Renal cortex interstitium (tissue), 11 donors: Measurements from ENCODE around the gene FCMR. TPM values are rescaled to one million over a fixed set of nuclear protein-coding genes. Genes with fewer than 3 reads are reported as not detected.
A peak's percentile ranks its signal among the peaks of the same experiment; 100 is the strongest.

Experiments
- DNase-seq, 11 donors: peaks; one replicate each; pipeline ENCODE4 v3.0.0-alpha.2; 2013; ENCODE audit warnings: low read depth in 9 of 11, low spot score in 4 of 11; ENCODE audit errors: extremely low read depth in 1 of 11
- polyA plus RNA-seq, 3 donors: library from polyadenylated mRNA; unstranded; fragments of 120-200 nt; gene quantifications; one replicate each; pipeline ENCODE4 v1.2.1, GENCODE V29; 2013; ENCODE audit not compliant: insufficient read length in 3 of 3

FCMR gene
- polyA plus RNA-seq, 3 donors, result 1.6 to 1.8 (median 1.7) TPM

DNA sequence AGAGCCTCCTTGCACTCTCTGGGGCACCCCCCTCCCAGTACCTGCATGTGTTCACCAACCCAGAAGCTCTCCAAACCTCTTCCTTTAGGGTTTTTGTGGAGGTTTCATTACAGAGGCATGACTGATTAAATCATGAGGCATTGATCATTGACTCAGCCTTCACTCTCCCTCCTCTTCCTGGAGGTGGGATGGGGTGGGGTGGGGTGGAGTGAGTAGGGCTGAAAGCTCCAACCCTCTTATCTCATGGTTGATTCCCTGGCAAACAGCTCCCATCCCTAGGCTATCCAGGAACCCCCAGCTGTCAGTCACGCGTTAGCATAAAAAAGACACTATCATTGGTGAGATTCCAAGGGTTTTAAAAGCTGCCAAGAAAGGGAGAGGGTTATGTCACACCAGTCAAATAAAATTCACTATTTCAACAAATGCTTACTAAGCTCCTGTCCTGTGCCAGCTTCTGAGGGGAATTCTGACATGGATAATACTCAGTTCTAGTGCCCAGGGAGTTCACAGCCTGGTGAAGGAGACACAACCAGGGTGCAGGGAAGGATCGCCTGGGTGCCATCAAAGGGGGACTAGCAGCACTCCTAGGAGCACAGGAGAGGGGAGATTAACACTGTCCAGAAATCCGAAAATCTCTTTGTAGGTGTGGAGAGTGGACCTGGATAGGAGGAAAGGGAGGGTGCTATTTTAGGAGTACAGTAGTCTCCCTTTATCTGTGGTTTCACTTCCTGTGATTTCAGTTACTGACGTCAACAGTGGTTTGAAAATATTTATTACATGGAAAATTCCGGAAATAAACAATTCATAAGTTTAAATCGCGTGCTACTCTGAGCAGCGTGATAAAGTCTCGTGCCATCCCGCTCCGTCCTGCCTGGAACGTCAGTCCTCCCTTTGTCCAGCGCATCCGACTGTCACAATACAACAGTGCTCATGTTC is 31.3 kb downstream of the FCMR start:
- no peak for DNase-seq

DNA sequence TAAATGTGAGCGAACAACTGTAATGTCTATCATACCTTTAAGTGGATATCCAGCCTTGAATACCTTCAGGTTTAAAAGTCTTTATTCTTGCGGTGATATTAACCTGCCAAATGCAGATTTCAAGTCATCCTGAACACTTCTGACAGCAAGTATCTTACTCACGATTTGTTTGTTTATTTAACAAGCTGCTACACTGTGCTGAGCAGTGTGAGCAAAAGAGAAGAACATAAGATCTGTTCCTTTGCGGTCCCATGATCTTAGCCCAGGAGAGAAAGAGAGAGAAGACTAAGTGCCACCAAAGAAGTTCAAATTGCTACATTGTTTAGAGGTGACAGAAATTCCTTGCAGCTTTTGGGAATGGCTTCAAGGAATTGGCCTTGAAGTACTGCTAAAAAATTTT is 34.0 kb downstream of the FCMR start:
- DNase-seq, result no peak

DNA sequence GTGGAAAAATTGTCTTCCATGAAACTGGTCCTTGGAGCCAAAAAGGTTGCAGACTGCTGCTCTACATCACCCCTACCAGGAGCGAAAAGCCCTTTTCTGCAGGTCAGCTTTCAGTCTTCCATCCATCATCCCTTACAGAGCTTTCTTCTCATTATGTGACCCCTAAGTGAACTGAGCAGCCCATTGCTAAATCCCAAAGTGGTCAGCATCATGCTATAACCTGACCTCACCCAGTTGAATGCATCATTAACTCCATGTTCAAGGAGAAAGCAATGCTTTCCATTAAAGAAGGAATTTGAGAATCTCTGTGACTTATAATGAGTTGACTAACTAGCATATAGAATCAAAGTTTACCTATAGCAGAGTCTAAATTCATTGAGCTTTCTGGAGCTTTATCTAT is 34.9 kb downstream of the FCMR start:
- no peak for DNase-seq

DNA sequence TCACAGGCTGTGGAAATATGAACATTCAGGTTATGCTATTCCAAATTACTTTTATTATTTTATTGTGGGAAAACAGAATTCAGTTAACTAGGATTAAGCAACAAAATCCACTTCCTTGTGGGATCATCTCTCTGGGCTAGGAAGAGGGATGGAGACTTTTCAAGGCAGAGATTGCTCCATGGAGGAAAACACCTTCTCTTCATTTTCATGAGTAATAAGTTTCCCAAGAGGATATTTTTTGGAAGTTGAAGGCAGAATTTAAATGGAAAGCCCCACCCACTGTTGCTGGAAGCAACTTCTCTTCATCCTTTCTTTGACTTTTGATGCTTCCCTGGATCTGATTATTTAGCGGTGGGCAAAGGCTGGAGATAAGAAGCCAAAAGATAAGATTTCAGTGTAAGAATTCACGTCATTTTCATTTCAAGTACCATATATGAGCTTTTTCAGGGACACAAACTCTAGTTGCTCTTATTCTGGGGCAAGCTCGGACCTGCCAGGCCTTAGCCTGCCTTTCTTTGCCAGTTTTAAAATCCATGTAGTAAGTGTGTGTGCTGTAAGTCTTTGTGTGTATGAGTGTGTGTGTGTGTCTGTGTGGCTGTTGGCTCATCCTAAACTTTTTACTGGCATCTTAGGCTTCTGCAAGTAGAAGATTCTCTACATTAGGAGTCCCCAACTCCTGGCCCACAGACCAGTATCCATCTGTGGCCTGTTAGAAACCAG is 36.2 kb downstream of the FCMR start:
- no peak for DNase-seq

DNA sequence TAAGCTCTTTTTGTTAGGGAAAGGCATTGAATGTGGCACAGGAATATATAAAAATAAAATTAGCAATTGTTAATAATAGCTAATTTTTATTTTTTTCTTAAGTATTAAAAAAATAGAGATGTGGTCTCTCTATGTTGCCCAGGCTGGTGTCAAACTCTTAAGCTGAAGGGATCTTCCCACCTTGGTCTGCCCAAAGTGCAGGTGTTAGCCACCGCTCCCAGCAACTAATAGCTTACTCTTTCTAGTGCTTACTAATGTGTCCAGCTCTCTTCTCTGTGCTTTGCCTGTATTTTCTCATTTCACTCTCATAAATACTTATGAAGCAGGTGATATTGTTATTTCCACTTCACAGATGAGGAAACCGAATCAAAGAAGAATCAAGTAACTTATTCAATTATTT is 37.9 kb downstream of the FCMR start:
- no peak for DNase-seq

DNA sequence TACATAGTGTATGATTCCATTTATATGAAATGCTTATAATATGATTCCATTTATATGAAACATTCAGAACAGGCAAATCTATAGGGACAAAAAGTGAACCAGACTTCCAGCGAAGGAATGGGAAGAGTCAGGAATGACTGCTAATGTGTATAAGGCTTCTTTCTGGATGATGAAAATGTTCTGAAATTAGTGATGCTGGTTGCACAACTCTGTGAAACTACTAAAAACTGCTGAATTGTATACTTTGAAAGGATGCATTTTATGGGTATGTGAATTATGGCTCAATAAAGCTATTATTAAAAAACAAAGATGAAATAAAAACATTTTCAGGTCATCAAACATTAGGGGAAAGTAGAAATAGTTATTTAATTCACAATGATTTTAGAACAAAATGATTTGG is 38.6 kb downstream of the FCMR start:
- DNase-seq, result no peak

DNA sequence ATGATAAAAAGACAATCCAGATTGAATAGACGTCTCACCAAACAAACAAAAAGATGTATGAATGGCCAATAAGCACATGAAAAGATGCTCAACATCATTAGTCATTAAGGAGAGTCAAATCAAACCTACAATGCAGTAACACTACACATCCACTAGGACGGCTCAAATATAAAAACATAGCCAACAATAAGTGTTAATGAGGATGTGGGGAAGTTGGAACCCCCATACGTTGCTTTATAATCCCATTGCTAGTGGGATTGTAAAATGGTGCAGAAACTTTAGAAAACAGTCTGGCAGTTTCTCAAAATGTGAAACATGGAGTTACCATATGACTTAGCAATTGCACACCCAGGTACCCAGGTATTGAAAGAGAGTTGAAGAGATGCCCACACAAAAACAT is 39.2 kb downstream of the FCMR start:
- DNase-seq, result no peak

DNA sequence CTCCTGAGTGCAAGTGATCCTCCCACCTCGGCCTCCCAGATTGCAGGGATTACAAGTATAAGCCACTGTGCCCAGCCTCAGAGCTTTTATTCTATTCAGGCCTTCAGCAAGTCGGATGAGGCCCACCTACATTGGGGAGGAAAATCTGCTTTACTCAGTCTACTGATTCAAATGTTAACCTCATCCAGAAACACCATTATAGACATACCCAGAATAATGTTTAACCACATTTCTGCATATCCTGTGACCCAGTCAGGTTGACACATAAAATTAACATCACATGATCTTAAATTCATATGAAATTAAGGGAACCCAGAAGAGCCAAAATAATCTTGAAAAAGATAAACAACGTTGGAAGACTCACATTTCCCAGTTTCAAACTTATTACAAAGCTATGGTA is 41.4 kb downstream of the FCMR start:
- no peak for DNase-seq

DNA sequence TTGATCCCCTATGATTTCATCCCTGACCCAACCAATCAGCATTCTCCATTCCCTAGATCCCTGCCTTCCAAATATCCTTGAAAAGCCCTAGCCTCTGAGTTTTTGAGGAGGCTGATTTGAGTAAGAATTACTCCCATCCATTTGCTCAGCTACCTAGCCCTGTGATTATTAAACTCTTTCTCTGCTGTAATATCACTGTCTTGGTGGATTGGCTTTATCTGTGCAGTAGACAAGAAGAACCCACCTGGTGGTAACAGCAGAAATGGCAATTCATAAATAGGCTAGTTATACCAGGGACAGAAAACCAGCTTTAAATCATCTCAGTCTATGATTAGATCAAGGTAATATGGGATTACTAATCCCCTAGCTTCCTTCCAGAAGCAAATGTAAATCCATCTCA is 43.3 kb downstream of the FCMR start:
- no peak for DNase-seq

DNA sequence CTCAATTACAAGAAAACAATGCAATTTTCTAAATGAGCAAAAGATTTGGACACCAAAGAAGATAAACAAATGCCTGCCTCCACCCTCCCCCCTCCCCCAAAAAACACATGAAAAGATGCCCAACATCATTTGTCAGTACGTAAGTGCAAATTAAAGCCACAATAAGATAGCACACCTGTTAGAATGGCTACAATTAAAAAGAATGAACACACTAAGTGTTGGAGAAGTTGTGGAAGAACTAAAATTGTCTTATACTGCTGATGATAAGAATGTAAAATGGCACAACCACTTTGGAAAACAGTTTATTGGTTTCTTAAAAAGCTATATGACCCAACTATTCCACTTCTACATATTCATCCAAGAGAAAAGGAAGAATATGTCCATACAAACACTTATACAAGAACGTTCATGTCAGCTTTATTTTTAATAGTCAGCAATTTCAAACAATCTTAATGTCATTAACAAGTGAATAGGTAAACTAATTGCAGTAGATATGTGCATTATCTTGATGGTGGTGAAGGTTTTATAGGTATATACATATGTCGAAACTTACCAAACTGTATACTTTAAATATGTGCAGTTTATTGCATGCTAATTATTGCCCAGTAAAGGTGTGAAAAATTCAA is 45.9 kb downstream of the FCMR start:
- no peak for DNase-seq

DNA sequence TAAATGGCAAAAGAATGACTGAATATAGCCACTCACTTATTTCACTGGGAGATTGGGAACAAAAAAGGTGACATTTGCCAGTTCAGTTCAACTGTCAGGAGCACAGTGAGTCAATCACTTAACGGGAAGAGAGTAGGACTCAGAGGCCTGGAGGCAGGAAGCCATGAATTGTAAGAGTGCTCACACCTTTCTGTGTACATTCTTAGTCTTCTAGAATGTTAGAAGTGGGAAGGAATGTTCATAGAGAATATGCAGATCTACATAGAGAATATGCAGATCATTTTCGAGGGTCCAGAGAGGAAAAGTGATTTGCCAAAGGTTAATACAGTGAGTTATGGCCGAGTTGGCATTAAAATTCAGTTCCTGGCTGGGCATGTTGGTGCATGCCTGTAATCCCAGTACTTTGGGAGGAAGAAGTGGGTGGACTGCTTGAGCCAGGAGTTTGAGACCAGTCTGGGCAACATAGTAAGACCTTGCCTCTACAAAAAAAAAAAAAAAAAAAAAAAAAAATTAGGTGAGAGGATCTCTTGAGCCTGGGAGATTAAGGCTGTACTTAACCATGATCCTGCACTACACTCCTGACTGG is 48.0 kb downstream of the FCMR start:
- no peak for DNase-seq

DNA sequence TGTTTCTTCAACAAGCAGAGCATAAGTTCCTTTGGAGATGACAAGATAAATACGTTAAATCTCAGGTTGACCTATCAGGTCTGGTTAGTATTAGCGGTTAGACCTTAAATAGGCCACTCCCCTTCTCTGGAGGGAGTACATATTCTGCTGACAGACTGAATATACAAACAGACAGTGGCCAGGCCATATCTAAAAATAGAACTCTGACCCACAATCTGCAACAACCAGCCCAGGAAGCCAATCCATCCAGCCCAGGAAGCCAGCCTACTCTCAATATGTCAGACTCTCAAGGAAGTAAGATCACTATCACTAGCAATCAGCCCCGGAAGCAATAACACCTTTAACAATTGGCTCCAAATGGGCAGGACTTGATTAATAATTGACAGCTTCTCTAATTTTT is 49.6 kb downstream of the FCMR start:
- DNase-seq, result no peak

DNA sequence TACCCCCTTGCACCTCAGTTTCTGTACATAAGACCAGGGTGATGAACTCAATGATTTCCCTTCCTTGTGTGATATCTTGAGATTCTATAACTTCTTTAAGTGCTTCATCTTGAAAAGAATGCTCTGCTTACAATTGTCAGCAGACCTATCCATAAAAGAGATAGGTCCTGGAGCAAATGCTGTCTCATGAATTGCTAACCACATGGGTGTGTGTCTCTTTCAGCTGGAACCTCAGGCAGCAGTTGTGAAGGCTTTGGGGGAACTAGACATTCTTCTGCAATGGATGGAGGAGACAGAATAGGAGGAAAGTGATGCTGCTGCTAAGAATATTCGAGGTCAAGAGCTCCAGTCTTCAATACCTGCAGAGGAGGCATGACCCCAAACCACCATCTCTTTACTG is 53.5 kb downstream of the FCMR start:
- no peak for DNase-seq

DNA sequence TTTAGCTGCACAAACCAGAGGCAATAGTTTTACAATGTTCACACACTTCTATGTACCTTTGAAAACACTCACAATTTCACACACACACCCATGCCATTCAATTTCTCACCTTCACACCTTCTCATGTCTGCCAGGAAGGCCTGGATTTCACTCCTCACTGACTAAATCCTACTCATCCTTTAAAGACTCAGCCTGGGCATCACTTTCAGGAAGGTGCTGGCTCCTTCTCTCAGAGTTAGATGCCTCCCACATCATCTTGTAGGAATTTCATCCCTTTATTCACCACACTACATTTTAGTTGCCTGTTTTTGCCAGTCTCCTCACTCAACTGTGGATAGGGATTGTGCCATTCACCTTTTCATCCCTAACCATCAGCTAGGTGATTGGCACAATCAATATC is 54.0 kb downstream of the FCMR start:
- DNase-seq, result no peak

DNA sequence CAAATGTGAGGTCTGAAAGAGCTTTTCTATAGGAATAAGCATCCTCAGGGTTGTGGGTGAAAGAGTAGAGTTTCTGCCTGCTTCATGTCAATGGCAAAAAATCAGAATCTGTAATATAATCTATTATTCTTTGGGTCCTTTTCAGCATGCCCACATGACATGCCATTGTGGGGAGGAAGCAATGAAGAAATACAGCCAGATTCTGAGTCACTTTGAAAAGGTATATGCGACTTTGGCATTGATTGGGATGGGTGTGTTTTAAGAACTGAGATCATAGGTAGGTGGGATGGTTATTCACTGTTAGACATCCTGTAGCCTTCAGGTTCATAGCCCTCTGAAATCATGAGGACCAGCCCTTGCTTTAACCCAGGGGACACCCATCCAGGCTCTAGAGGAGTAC is 54.5 kb downstream of the FCMR start:
- no peak for DNase-seq

DNA sequence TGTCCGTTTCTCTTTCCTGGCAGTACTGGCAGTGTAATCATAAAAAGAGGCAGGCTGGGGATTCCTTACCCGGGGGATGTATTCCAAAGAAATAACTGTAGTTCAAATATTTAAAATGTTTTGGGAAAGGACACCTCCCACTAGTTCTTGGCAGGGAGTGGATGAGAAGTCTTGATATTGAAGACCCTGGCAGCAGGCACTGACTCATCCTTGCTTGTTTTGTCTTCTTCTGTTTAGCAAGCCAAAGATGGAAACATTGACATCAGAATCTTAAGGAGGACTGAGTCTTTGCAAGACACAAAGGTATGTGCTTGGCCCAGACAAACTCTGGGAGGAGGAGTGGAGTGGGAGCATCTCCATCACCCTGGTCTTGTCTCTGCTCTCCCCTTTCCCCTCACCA is 55.7 kb downstream of the FCMR start:
- no peak for DNase-seq

DNA sequence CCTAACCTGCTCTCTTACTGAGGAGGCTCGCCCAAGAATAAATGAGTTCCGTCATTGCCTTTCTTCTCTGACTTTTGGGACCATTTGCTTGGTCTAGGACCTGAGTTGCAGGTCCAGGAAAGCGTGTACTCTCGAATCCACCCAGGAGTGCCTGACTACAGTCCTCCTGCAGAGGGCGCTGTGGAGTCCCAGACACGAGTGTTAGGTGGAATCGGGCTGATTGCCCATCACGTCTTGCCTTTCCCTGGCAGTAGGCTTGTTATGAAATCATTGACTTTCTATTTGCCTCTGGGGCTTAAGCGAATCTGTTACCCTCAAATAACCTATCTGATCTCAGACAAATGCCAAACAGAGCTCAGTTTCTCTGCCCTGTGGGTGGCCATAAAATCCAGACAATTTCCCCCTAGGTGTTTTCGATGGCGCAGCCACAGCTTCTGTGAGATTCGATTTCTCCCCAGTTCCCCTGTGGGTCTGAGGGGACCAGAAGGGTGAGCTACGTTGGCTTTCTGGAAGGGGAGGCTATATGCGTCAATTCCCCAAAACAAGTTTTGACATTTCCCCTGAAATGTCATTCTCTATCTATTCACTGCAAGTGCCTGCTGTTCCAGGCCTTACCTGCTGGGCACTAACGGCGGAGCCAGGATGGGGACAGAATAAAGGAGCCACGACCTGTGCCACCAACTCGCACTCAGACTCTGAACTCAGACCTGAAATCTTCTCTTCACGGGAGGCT is 56.6 kb downstream of the FCMR start, which contains the start of gene IL20:
Gene IL20 (plus strand): TSS at position 685 of the 733 bp plus-strand sequence. CDS start 230 bp downstream, outside the sequence.
- peak in 9 of 11 donors; percentile 4 to 41 (median 17) for DNase-seq

DNA sequence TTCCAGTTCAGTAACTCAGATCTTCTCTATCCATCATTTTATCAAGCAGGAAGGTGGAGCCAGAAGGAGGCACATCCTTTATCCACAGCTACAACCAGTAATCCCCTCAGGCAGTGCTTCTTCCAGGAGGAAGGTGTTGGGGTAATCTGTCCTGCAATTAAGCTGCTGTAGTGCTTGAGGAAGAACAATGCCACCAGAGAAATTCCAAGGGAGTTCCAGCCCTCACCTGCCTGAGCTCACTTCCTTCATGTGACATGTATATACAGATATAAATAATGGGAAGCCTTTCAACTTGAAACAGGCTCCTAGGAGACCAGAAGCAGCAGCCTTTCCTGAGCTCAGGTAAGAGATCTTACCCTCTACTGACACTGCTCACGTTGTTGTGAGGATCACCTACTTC is 58.5 kb downstream of the FCMR start:
- DNase-seq, result no peak

DNA sequence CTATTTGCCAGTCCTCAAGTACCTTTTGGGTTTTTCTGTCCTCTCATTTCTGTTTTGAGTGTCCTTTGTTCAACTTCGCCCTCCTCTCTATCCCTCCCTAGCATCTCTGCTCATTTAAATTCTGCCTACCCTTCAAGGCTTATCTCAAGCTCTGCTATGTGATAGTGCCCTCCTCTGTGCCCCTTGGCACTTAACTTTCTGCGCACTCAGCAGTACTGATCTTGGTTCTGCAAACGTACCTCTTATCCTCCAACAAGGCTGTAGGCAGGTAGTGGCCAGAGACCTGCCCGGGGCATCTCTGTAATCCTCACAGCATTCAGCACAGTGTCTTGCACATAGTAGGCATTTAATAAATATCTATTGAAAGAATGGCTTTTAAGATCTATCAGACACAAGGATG is 61.6 kb downstream of the FCMR start:
- DNase-seq, result no peak
